Measurements from ENCODE around the gene ANKRD11. TPM values are rescaled to one million over a fixed set of nuclear protein-coding genes. Genes with fewer than 3 reads are reported as not detected.

ANKRD11 gene
- total RNA-seq, 1 experiment from 2014 or later, result 266 TPM

GRCh38 chr16:89452241-89452640 is 38.1 kb downstream of the ANKRD11 start:
- Histone ChIP-seq H3K4me1 (ENCODE audit: control insufficient read depth in 1 of 2, insufficient read depth in 2 of 2, low read length in 2 of 2) (peaks cover 16 to 54% of the 10 kb centered on the region in 2 experiments), H3K27ac (ENCODE audit: low read depth, low read length) (no peak overlapping the region), H3K36me3 (ENCODE audit: control insufficient read depth in 1 of 2, insufficient read depth in 2 of 2, low read length in 2 of 2) (no peaks in the 10 kb centered on the region), H2AFZ (ENCODE audit: low read depth, low read length, poor library complexity, severe bottlenecking) (no peak overlapping the region), H3K79me2 (ENCODE audit: insufficient read depth, low read length) (peaks cover 99% of the 10 kb centered on the region), H3K9ac (ENCODE audit: low read length) (no peak overlapping the region), H3K4me3 (replicated peaks in 1 of 2; ENCODE audit: low read depth in 1 of 2, low read length in 2 of 2) (no peak overlapping the region), H4K20me1 (ENCODE audit: insufficient read depth) (peaks cover 59% of the 10 kb centered on the region), H3K4me2 (ENCODE audit: low read length) (no peak overlapping the region), H3K9me2 (ENCODE audit: insufficient read depth) (no peaks in the 10 kb centered on the region), H3K27me3 (ENCODE audit: insufficient read depth, low read length) (no peaks in the 10 kb centered on the region), H3K9me3 (ENCODE audit: control insufficient read depth in 1 of 2, insufficient read depth in 1 of 2, low read depth in 1 of 2, low read length in 2 of 2) (no peaks in the 10 kb centered on the region)
- RAD21 ChIA-PET (ENCODE audit: low non-redundant PET in 1 of 2, low total read pairs in 2 of 2, uncharacterized antibody in 2 of 2, unreplicated experiment in 2 of 2), result no interaction called here
- BruUV-seq (replicated peaks), result no TSS peak
- POLR2A ChIA-PET, result no interaction called here
- CTCF ChIA-PET, result no interaction called here
- no peak for TF ChIP-seq REST (IDR thresholded peaks at IDR 0.05; ENCODE audit: low read depth)
- TF ChIP-seq ZBTB33 (IDR thresholded peaks at IDR 0.05; ENCODE audit: extremely low read depth, insufficient replicate concordance, low read length), result no peak
- TF ChIP-seq ZFX (IDR thresholded peaks at IDR 0.05), result no peak
- TF ChIP-seq SIN3A (IDR thresholded peaks at IDR 0.05; ENCODE audit: low read depth), result no peak
- no peak for TF ChIP-seq YY1 (IDR thresholded peaks at IDR 0.05; ENCODE audit: extremely low read depth, insufficient replicate concordance, low read depth, low read length)
- no peak for TF ChIP-seq SP1 (IDR thresholded peaks at IDR 0.05; ENCODE audit: low read depth)
- no peak for TF ChIP-seq ZNF274 (IDR thresholded peaks at IDR 0.05; ENCODE audit: low read depth, low read length)
- no peak for TF ChIP-seq ELF1 (IDR thresholded peaks at IDR 0.05; ENCODE audit: borderline replicate concordance, low read depth)
- TF ChIP-seq EGR1 (IDR thresholded peaks at IDR 0.05; ENCODE audit: low read depth), result no peak
- intact Hi-C loops (cut with micrococcal nuclease), result no loop called here
- ATAC-seq (no peak), DNase-seq (ENCODE audit: low read depth, low spot score) (no peak)

Measured in HCT116 (cell line).